HG03025 (cell line): ENCODE results near the gene MSH3.
"Not testable (repeated sequence)": the region's sequence is repeated elsewhere in the genome, so short reads cannot be mapped to it uniquely, and the experiment has no call there.

ENCODE experiments used
- ATAC-seq: cut with Tn5 transposase; IDR thresholded peaks from one replicate; pipeline ENCODE4 v1.9.1; 2021; ENCODE audit warnings: mild to moderate bottlenecking, moderate library complexity; ENCODE audit not compliant: unreplicated experiment, low FRiP score

The MSH3 gene

GRCh38 chr5:80884086-80884813 lies 229.8 kb downstream of the MSH3 start:
- no peak for ATAC-seq

GRCh38 chr5:80884929-80885328 lies 230.5 kb downstream of the MSH3 start:
- no peak for ATAC-seq

- ATAC-seq, result no peak
These were observed 231.0 kb downstream of the MSH3 start for GRCh38 chr5:80885396-80886000.

GRCh38 chr5:80894083-80894482 lies 239.6 kb downstream of the MSH3 start:
- ATAC-seq, result no peak

- ATAC-seq, result no peak
These were observed 241.1 kb downstream of the MSH3 start for GRCh38 chr5:80895523-80895922.

- not testable (repeated sequence) for ATAC-seq
These were observed 248.2 kb downstream of the MSH3 start for GRCh38 chr5:80902624-80903023.

GRCh38 chr5:80904533-80905187 lies 250.2 kb downstream of the MSH3 start:
- no peak for ATAC-seq

- ATAC-seq, result no peak
These were observed 251.0 kb downstream of the MSH3 start for GRCh38 chr5:80905405-80905804.

- ATAC-seq, result no peak
These were observed 258.0 kb downstream of the MSH3 start for GRCh38 chr5:80912479-80912878.

GRCh38 chr5:80915716-80916115 lies 261.3 kb downstream of the MSH3 start:
- ATAC-seq, result no peak

- ATAC-seq, result no peak
These were observed 262.2 kb downstream of the MSH3 start for GRCh38 chr5:80916676-80917075.

GRCh38 chr5:80917631-80918030 lies 263.2 kb downstream of the MSH3 start:
- ATAC-seq, result no peak

GRCh38 chr5:80919678-80920196 lies 265.3 kb downstream of the MSH3 start:
- ATAC-seq, result no peak

- ATAC-seq, result no peak
These were observed 265.9 kb downstream of the MSH3 start for GRCh38 chr5:80920333-80920732.

GRCh38 chr5:80921026-80921425 lies 266.6 kb downstream of the MSH3 start:
- ATAC-seq, result no peak

GRCh38 chr5:80925931-80926330 lies 271.5 kb downstream of the MSH3 start:
- no peak for ATAC-seq
